Fibroblast of lung (primary cell): ENCODE data around the gene GIMAP1.

Experiments
- CTCF ChIP-seq, 2 donors: IDR thresholded peaks in 1 of 2; conservative IDR thresholded peaks in 1 of 2; 1 replicate in 1 of 2; 2 replicates in 1 of 2; pipeline ENCODE4 v1.5.1; 2011 to 2012; ENCODE audit warnings: low read length in 2 of 2, control low read depth in 1 of 2, inconsistent platforms in 1 of 2, low read depth in 1 of 2, mild to moderate bottlenecking in 1 of 2
- EZH2 ChIP-seq: IDR thresholded peaks from 2 replicates; pipeline ENCODE4 v1.5.1; 2012; ENCODE audit warnings: low read length, control low read depth, mild to moderate bottlenecking; ENCODE audit errors: missing control alignments

- TF ChIP-seq CTCF (conservative IDR thresholded peaks at IDR 0.05 in 1 of 2, IDR thresholded peaks at IDR 0.05 in 1 of 2; ENCODE audit: low read depth in 1 of 2, low read length in 2 of 2) (no peak), EZH2 (no peak)
These were observed 20.5 kb downstream of the GIMAP1 start for GRCh38 chr7:150736864-150737263.
